SK-N-SH treated with all-trans-retinoic acid at 6 μM for 48 hours (cell line): Measurements from ENCODE around the gene EML4.

Experiments
- ATAC-seq: fragments of 200-7000 bp; cut with Tn5 transposase; 3 replicates; pipeline ENCODE4 v1.9.1; 2020; ENCODE audit warnings: mild to moderate bottlenecking, moderate library complexity
- ARNTL ChIP-seq: fragments of 450-650 bp; formaldehyde crosslinking; IDR thresholded peaks from 2 replicates; pipeline ENCODE4 v1.5.0; 2020; ENCODE audit warnings: low read depth, mild to moderate bottlenecking, moderate library complexity, borderline replicate concordance
- BACH2 ChIP-seq: fragments of 250-450 bp; sonication (Bioruptor Pico); IDR thresholded peaks from 2 replicates; pipeline ENCODE4 v1.9.0; 2021; ENCODE audit warnings: mild to moderate bottlenecking, borderline replicate concordance
- CSDC2 ChIP-seq: fragments of 250-450 bp; sonication (Bioruptor Pico); IDR thresholded peaks from 2 replicates; pipeline ENCODE4 v1.5.0; 2020; ENCODE audit warnings: mild to moderate bottlenecking, moderate library complexity
- CSRNP3 ChIP-seq: fragments of 250-450 bp; sonication (Bioruptor Pico); IDR thresholded peaks from 2 replicates; pipeline ENCODE4 v1.5.1; 2021; ENCODE audit warnings: mild to moderate bottlenecking, moderate library complexity
- ESRRG ChIP-seq: fragments of 250-450 bp; sonication (Bioruptor Pico); IDR thresholded peaks from 2 replicates; pipeline ENCODE4 v1.6.1; 2021; ENCODE audit warnings: mild to moderate bottlenecking
- GLIS3 ChIP-seq: fragments of 250-450 bp; sonication (Bioruptor Pico); IDR thresholded peaks from 2 replicates; pipeline ENCODE4 v1.5.0; 2020; ENCODE audit warnings: mild to moderate bottlenecking, moderate library complexity
- ISL1 ChIP-seq: fragments of 250-450 bp; sonication (Bioruptor Pico); IDR thresholded peaks from 2 replicates; pipeline ENCODE4 v2.1.2; 2022; ENCODE audit warnings: mild to moderate bottlenecking, moderate library complexity
- OSR1 ChIP-seq: fragments of 250-450 bp; sonication (Bioruptor Pico); IDR thresholded peaks from 2 replicates; pipeline ENCODE4 v1.8.0; 2022; ENCODE audit warnings: moderate library complexity, mild to moderate bottlenecking, inconsistent platforms
- PATZ1 ChIP-seq: fragments of 250-450 bp; sonication (Bioruptor Pico); IDR thresholded peaks from 2 replicates; pipeline ENCODE4 v1.8.0; 2020; ENCODE audit warnings: mild to moderate bottlenecking, moderate library complexity, borderline replicate concordance
- POU6F1 ChIP-seq: fragments of 250-450 bp; sonication (Bioruptor Pico); IDR thresholded peaks from 2 replicates; pipeline ENCODE4 v1.8.0; 2021; ENCODE audit warnings: low read depth, mild to moderate bottlenecking, moderate library complexity, borderline replicate concordance
- RARB ChIP-seq: fragments of 250-450 bp; sonication (Bioruptor Pico); IDR thresholded peaks from 2 replicates; pipeline ENCODE4 v1.8.0; 2021; ENCODE audit warnings: mild to moderate bottlenecking, moderate library complexity
- SNAI2 ChIP-seq: fragments of 250-450 bp; sonication (Bioruptor Pico); IDR thresholded peaks from 2 replicates; pipeline ENCODE4 v1.5.0; 2020; ENCODE audit warnings: mild to moderate bottlenecking, moderate library complexity
- TCF4 ChIP-seq: fragments of 250-450 bp; sonication (Bioruptor Pico); IDR thresholded peaks from 2 replicates; pipeline ENCODE4 v1.8.0; 2021; ENCODE audit warnings: mild to moderate bottlenecking, moderate library complexity, borderline replicate concordance
- TOX ChIP-seq: fragments of 250-450 bp; sonication (Bioruptor Pico); IDR thresholded peaks from 2 replicates; pipeline ENCODE4 v1.8.0; 2021; ENCODE audit warnings: mild to moderate bottlenecking, moderate library complexity, borderline replicate concordance
- ZC3H10 ChIP-seq: fragments of 250-450 bp; sonication (Bioruptor Pico); IDR thresholded peaks from 2 replicates; pipeline ENCODE4 v1.5.1; 2021; ENCODE audit warnings: mild to moderate bottlenecking, moderate library complexity
- ZFP3 ChIP-seq: fragments of 250-450 bp; sonication (Bioruptor Pico); IDR thresholded peaks from 2 replicates; pipeline ENCODE4 v1.5.0; 2020; ENCODE audit warnings: mild to moderate bottlenecking, moderate library complexity
- ZFP30 ChIP-seq: fragments of 450-650 bp; formaldehyde crosslinking; IDR thresholded peaks from 2 replicates; pipeline ENCODE4 v1.5.0; 2022; ENCODE audit warnings: mild to moderate bottlenecking, moderate library complexity
- ZNF8 ChIP-seq: fragments of 450-650 bp; formaldehyde crosslinking; IDR thresholded peaks from 2 replicates; pipeline ENCODE4 v1.5.0; 2020; ENCODE audit warnings: mild to moderate bottlenecking, moderate library complexity

EML4 gene

GRCh38 chr2:42335514-42336104 is 166.5 kb downstream of the EML4 start:
- no peak for ATAC-seq
- TF ChIP-seq RARB (CRISPR knock-in tag), result no peak
- no peak for TF ChIP-seq PATZ1 (CRISPR knock-in tag)
- no peak for TF ChIP-seq CSDC2 (CRISPR knock-in tag)
- TF ChIP-seq TCF4 (CRISPR knock-in tag), result no peak
- no peak for TF ChIP-seq ZNF8
- no peak for TF ChIP-seq TOX (CRISPR knock-in tag)
- TF ChIP-seq SNAI2, result no peak
- TF ChIP-seq ZC3H10, result no peak
- no peak for TF ChIP-seq POU6F1 (CRISPR knock-in tag)

GRCh38 chr2:42336361-42336965 is 167.3 kb downstream of the EML4 start:
- no peak for ATAC-seq
- TF ChIP-seq ZC3H10 (no peak), CSDC2 (CRISPR knock-in tag) (no peak), GLIS3 (CRISPR knock-in tag) (no peak), CSRNP3 (CRISPR knock-in tag) (no peak), ESRRG (CRISPR knock-in tag) (no peak), ZFP30 (CRISPR knock-in tag) (no peak)

- no peak for ATAC-seq
- TF ChIP-seq ZC3H10 (no peak), BACH2 (CRISPR knock-in tag) (no peak), PATZ1 (CRISPR knock-in tag) (no peak), ARNTL (CRISPR knock-in tag) (no peak), ZFP3 (CRISPR knock-in tag) (no peak), POU6F1 (CRISPR knock-in tag) (no peak), CSRNP3 (CRISPR knock-in tag) (no peak), OSR1 (CRISPR knock-in tag) (no peak), ISL1 (CRISPR knock-in tag) (no peak), ZNF8 (no peak), TOX (CRISPR knock-in tag) (no peak), SNAI2 (no peak), TCF4 (CRISPR knock-in tag) (no peak), ZFP30 (CRISPR knock-in tag) (no peak), CSDC2 (CRISPR knock-in tag) (no peak)
Measured at GRCh38 chr2:42337356-42337820, 168.2 kb downstream of the EML4 start.
